Right forelimb (tissue), 1 donor: ENCODE results near the gene CYP2U1.
"Not testable (repeated sequence)": the region's sequence is repeated elsewhere in the genome, so short reads cannot be mapped to it uniquely, and the experiment has no call there.

Experiments
- DNase-seq: peaks from one replicate; pipeline ENCODE4 v3.0.0-alpha.2; 2018

CYP2U1 gene

GRCh38 chr4:107922486-107923473 lies 8.6 kb upstream of the CYP2U1 start:
- DNase-seq = no peak

- not testable (repeated sequence) for DNase-seq
Observed at GRCh38 chr4:107925713-107926112, 5.6 kb upstream of the CYP2U1 start.

GRCh38 chr4:107926875-107927274 lies 4.5 kb upstream of the CYP2U1 start:
- not testable (repeated sequence) for DNase-seq

- DNase-seq = peak; percentile 47
Observed at GRCh38 chr4:107931775-107932321, 499 bp downstream of the CYP2U1 start.

GRCh38 chr4:107935246-107935645 lies 3.9 kb downstream of the CYP2U1 start:
- no peak for DNase-seq

- no peak for DNase-seq
Observed at GRCh38 chr4:107937040-107937439, 5.7 kb downstream of the CYP2U1 start.

DNA sequence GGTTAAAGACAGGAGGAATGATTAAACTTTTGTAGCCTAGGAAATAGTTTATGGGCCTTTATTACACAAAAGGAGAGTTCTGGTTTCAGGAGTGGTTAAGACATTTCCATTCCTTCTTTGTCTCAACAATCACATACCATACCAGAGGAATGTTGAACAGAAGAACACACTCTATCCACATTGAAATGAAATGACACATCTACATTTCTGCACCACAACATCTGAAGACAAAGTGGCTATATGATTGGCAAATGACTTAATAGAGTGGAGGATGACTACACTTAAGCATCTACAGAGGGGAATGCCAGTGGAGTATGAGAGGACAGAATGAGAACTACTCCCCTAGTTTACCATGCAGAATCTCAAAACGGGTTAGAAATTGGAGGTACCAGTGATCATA lies 8.0 kb downstream of the CYP2U1 start:
- no peak for DNase-seq

- no peak for DNase-seq
Observed at GRCh38 chr4:107945809-107946208, 14.5 kb downstream of the CYP2U1 start.

DNA sequence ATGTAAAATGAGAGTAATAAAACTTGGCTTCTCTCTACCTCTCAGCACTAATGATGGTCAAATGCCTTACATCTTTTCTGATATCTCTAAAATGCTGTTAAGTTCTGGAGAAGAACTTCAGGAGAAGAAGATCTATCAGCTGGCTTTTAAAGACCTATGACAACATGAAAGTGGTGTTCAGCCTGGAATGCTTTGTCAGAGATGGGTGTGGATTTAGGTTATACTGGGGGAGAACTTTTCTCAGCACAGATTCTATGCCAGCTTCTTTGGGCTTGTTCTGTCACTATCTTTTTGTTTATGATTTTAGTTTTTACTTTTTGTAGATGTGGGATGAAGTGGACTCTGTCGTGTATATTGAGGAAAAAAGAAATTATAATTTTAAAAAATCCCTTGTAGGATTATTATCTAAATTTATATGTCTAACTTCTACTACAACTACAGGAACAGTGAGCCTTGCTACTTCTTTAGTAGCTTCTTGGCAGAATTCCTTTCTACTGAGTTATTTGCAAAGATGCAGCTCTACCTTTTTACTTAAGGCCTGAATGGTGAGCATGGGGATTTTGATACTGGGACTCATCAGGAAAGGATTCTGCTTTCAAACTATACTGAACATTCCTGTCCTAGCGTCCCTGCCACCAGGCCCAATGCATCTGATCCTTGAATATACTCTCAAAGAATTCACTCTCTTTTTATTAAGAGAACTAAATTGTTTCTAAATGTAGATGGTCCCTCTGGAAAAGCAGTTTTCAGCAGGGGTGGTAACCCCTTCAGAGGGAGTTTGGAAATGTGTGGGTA lies 19.6 kb downstream of the CYP2U1 start:
- DNase-seq = no peak

GRCh38 chr4:107951551-107951950 lies 20.2 kb downstream of the CYP2U1 start:
- DNase-seq = no peak

- DNase-seq = no peak
Observed at GRCh38 chr4:107956011-107956410, 24.7 kb downstream of the CYP2U1 start.

- no peak for DNase-seq
Observed at GRCh38 chr4:107966903-107967302, 35.6 kb downstream of the CYP2U1 start.

DNA sequence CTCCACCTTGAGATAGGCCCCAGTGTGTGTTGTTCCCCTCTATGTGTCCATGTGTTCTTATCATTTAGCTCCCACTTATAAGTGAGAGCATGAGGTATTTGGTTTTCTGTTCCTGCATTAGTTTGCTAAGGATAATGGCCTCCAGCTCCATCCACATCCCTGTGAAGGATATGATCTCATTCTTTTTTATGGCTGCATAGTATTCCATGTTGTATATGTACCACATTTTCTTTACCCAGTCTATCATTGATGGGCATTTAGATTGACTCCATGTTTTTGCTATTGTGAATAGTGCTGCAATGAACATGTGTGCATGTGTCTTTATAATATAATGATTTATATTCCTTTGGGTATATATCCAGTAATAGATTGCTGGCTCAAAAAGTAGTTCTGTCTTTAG lies 36.2 kb downstream of the CYP2U1 start:
- not testable (repeated sequence) for DNase-seq

- DNase-seq = not testable (repeated sequence)
Observed at GRCh38 chr4:107967921-107968320, 36.6 kb downstream of the CYP2U1 start.

GRCh38 chr4:107970063-107970798 lies 38.9 kb downstream of the CYP2U1 start:
- DNase-seq = no peak

- no peak for DNase-seq
Observed at GRCh38 chr4:107972605-107973004, 41.3 kb downstream of the CYP2U1 start.

DNA sequence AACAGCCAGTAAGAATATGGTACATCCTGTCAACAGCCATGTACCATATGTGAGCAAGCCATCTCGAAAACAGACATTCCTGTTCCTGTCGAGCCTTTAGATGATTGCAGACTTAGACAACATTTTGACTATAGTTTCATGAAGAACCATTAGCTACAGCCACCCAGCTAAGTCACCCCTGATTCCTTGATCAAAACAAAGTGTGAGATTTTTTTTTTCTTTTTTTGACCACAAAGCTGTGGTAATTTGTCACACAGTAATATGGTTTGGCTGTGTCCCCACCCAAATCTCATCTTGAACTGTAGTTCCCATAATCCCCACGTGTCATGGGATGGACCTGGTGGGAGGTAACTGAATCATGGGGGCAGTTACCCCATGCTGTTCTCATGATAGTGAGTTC lies 43.2 kb downstream of the CYP2U1 start:
- no peak for DNase-seq

- DNase-seq = no peak
Observed at GRCh38 chr4:107977482-107977881, 46.1 kb downstream of the CYP2U1 start.

DNA sequence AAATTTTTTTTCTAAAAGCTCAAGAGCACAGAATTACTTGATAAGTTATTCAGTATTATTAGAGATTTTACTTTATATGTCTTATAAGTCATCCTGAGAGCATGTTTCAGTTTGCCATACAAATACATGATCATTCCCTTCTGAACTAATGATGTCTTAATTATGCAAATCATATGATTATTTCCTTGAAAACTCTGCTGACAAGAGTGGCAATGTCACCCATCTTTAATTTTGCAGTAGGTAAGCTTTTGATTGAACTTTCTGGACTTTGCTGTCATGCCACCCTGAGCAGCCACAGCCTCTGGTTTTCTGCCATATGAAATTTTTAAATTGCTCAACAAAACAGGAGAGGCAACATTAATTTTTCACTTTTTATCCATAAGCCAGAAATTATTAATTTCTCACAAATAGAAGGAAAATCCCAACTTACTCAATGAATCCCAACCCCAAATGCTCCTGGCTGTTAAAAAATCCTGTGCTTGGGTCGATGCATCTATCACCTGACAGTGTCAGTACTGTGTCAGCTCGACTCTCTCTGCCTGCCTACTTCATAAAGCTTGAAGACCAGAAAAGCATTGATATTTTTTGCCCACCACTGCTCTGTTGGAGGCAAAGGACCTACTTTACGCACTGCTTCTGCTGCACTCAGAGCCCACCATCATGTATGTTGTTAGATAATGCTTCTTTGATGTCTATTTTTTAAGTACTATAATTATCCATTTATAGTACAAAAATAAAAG lies 46.8 kb downstream of the CYP2U1 start:
- DNase-seq = no peak

DNA sequence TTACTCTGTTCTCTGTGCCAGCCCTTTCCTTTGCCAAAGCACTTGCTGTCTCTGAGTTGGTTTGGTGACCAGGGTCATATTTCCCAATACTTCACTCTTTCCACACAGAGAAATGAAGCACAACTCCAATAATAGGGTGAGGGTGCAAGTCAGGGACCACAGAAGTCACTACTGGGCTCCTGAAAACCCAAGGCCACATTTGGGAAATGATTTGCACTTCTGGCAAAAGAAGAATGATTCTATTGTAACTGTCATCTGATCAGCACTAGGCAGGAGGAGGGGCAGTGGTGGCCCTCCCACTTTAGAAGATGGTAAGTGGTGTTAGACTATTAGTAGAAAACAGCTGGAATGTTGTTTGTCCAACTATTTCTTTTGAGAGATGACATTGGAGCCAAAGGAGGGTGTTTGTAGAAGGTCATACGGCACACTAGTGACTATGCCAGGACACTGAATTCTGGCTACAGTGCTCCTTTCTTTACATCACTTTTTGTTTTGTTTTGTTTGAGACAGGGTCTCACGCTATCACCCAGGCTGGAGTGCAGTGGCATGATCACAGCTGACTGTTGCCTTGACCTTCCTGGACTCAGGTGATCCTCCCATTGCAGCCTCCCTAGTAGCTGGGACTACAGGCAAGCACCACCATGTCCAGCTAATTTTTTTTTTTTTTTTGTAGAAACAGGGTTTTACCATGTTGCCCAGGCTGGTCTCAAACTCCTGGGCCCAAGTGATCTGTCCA lies 47.5 kb downstream of the CYP2U1 start:
- no peak for DNase-seq
